Measurements from ENCODE around the gene RBM20. TPM values are rescaled to one million over a fixed set of nuclear protein-coding genes. Genes with fewer than 3 reads are reported as not detected.

Gene RBM20
- total RNA-seq, 4 donors from 2014 or later: 1.6 to 18.6 (median 3.2) TPM

- H3K36me3 ChIP-seq: no peaks in the 10 kb centered on the region
- WGBS: 85% methylated on average over 3 of the region's 3 CpGs
- no peak for TF ChIP-seq EP300 (IDR thresholded peaks at IDR 0.05)
- TF ChIP-seq POLR2A (IDR thresholded peaks at IDR 0.05): no peak
- no peak for TF ChIP-seq POLR2AphosphoS5 (IDR thresholded peaks at IDR 0.05)
- TF ChIP-seq CTCF (IDR thresholded peaks at IDR 0.05): no peak
- peaks cover 70% of the 10 kb centered on the region for H3K27me3 ChIP-seq
- H3K4me3 ChIP-seq: no peak overlapping the region
- H3K4me1 ChIP-seq: peaks cover 19% of the 10 kb centered on the region
- DNase-seq (ENCODE audit: low spot score in 2 of 2): no peak
- no peak overlapping the region for H3K27ac ChIP-seq
- H3K9me3 ChIP-seq: no peaks in the 10 kb centered on the region
Observed at GRCh38 chr10:110647136-110647430, 2.9 kb downstream of the RBM20 start.

DNA sequence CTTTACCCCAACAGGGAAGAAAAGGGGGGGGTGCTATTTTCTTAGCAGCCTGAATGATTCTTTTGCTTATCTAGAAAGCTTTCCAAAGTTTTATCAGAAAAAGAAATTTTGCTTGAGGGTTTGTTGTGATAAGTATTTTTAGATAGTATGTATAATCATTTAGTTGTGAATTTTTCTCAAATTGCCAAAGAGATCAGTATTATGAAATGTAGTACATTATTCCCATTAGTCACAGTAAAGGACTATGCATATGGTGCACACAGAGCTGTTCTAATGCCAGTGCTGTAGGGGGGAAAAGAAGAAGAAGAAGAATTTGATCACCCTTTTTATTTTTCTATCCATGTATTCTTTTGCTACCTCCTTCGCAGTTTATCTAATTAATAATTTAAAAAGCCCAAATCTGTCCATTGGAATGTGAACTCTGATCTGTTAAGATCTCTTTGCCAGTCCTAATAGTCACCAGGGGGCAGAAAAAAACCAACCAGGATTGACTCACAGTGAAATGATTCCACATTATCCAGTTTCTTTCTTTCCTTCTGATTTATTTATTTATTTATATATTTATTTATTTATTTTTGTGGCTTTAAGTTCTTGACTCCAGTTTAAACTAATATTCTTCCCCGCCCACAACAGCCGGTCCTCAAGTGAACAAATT, 4.7 kb downstream of the RBM20 start:
- 88% methylated on average over 3 of the region's 3 CpGs for WGBS

GRCh38 chr10:110649347-110650264, 5.5 kb downstream of the RBM20 start:
- H3K9me3 ChIP-seq: no peaks in the 10 kb centered on the region
- peaks cover 1% of the 10 kb centered on the region for H3K4me1 ChIP-seq
- no peak for DNase-seq (ENCODE audit: low spot score in 2 of 2)
- TF ChIP-seq EP300 (IDR thresholded peaks at IDR 0.05) (no peak), CTCF (IDR thresholded peaks at IDR 0.05) (no peak), POLR2A (IDR thresholded peaks at IDR 0.05) (no peak), POLR2AphosphoS5 (IDR thresholded peaks at IDR 0.05) (no peak)
- H3K27ac ChIP-seq: no peak overlapping the region
- H3K4me3 ChIP-seq: no peak overlapping the region
- WGBS: 78% methylated on average over 6 of the region's 6 CpGs
- peaks cover 47% of the 10 kb centered on the region for H3K27me3 ChIP-seq
- H3K36me3 ChIP-seq: no peaks in the 10 kb centered on the region

More for the DNA sequence above, 4.7 kb downstream of the RBM20 start:
- Histone ChIP-seq H3K4me1 (peaks cover 9% of the 10 kb centered on the region), H3K4me3 (no peak overlapping the region), H3K9me3 (no peaks in the 10 kb centered on the region), H3K27ac (no peak overlapping the region), H3K27me3 (peaks cover 55% of the 10 kb centered on the region), H3K36me3 (no peaks in the 10 kb centered on the region)
- DNase-seq (ENCODE audit: low spot score in 2 of 2): no peak
- TF ChIP-seq POLR2A (IDR thresholded peaks at IDR 0.05) (no peak), POLR2AphosphoS5 (IDR thresholded peaks at IDR 0.05) (no peak), EP300 (IDR thresholded peaks at IDR 0.05) (no peak), CTCF (IDR thresholded peaks at IDR 0.05) (no peak)

DNA sequence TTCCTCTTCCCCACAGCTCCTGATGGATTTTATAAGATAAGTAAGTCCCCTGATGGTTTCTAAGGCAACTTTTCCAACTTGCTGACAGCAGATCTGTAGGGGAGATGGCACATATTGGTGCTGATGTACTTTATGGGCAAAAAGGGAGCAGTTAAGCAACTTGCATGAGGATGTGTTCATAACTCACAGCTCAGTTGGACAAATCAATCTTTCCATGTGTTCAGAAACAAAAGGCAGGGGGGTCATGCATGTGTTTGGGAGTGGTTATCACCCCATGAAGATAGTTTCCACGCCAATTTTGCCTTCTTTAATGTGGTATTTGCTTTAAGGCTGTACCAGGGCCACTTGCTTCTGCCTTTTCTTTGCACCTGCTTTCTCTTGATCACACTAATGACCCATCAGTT, 6.1 kb downstream of the RBM20 start:
- WGBS: 90% methylated on average over 1 of the region's 1 CpG
- Histone ChIP-seq H3K27me3 (peaks cover 41% of the 10 kb centered on the region), H3K4me1 (no peaks in the 10 kb centered on the region)

More for the DNA sequence above, 6.1 kb downstream of the RBM20 start:
- Histone ChIP-seq H3K27ac (no peak overlapping the region), H3K9me3 (no peaks in the 10 kb centered on the region), H3K36me3 (no peaks in the 10 kb centered on the region), H3K4me3 (no peak overlapping the region)
- DNase-seq (ENCODE audit: low spot score in 2 of 2): no peak
- TF ChIP-seq EP300 (IDR thresholded peaks at IDR 0.05) (no peak), CTCF (IDR thresholded peaks at IDR 0.05) (no peak), POLR2A (IDR thresholded peaks at IDR 0.05) (no peak), POLR2AphosphoS5 (IDR thresholded peaks at IDR 0.05) (no peak)

Measured in suprapubic skin (tissue), 4 donors.